HG02981 (cell line): Measurements from ENCODE around the gene NRDE2.
"Not testable (repeated sequence)": the region's sequence is repeated elsewhere in the genome, so short reads cannot be mapped to it uniquely, and the experiment has no call there.

ENCODE experiments used
- ATAC-seq: cut with Tn5 transposase; IDR thresholded peaks from one replicate; pipeline ENCODE4 v1.9.1; 2021; ENCODE audit warnings: mild to moderate bottlenecking, moderate library complexity; ENCODE audit not compliant: unreplicated experiment

Gene NRDE2

DNA sequence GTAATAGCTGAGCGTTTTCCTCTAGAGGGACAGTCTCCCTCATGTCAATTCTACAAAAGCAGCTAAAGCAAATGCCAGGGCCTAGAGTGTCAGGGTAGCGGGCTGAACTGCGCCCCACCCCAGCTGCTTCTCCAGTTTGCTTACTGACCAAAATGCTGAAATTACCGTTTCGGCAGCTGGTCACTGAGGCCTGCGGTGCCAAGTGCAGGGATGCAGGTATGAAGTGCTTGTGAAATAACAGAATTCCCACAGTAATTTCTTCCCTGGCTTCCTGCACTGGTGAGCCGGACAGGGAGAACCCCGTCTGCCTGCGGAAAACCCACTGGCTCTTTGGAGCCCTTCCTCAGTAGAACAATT lies 56.3 kb downstream of the NRDE2 start:
- ATAC-seq = no peak

DNA sequence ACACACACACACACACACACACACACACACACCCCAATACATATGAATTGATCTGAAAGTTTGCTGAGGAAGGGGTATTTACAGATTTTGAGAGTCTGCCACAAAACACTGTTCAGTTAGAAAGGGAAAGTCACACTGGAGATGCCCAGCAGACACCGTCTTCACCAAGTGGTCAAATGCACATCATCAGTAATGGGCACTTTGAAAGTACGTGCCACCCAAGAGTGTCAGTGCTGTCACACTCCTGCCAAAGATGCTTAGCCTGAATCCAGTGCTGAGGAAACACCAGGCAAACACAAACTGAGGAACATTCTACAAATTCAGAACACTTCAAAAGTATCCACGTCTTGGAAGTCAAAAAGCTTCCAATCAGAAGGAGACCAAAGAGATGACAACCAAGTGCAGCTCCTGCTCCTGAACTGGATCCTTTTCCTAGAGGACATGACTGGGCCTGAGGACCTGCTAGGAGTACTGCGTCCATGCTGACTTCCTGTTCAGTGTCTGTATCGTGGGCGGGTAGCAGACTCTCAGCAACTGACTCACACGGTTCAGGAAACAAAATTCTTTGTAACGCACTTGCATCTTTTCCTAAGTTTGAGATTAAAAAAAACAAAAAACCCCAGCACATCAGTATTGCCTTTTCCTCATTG lies 56.8 kb downstream of the NRDE2 start:
- ATAC-seq = no peak

DNA sequence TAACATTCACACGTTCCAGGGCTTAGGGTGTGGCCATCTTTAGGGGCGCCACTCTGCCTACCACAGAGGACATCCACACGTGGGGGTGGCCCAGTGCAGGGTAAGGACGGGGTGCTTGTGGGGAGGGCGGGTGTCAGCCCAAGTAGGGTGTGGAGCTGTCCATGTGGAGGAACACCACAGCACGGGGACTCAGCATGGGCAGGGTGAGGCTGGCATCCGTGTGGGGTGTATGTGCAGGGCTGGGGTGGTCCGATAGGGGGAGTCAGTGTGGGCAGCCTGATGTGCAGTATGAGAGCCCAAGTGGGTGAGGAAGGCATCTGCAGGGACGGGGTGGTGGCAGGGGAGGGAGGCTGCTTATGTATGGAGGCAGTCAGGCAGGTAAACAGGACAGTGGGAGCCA lies 57.7 kb downstream of the NRDE2 start:
- no peak for ATAC-seq

DNA sequence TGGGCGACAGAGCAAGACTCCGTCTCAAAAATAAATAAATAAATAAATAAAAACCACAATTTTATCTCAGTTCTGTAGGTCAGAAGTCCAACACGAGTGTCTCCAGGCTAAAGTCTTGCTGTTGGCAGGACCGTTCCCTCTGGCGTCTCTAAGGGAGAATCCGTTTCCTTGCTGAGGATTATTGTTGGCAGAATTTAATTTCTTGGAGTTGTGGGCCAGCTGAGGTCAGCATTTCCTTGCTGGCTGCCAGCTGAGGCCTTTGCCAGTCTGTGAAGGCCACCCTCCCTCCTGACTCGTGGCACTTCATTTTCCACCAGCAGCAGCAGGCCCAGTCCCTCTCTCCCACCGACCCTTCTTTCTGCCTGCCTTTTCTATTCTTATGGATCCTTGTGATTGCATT lies 58.2 kb downstream of the NRDE2 start:
- ATAC-seq = no peak

DNA sequence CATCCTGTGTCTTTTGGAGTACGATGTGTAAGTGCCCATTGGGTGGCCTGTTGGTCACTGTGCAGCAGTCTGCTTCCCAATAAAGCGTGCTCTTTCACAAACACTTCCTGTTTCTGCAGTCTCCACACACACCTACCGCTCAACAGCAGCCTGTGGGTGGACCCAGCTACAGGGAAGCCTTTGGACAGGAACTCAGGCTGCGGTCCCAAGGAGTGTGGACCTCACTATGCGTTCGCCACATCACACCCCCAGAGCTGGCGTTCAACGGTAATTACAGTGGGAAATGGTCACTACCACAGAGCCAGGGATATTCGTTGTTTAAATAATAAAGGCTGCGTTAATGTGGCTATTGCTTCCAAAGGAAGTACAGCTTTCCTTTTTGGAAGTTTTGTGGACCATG lies 59.2 kb downstream of the NRDE2 start:
- ATAC-seq = no peak

DNA sequence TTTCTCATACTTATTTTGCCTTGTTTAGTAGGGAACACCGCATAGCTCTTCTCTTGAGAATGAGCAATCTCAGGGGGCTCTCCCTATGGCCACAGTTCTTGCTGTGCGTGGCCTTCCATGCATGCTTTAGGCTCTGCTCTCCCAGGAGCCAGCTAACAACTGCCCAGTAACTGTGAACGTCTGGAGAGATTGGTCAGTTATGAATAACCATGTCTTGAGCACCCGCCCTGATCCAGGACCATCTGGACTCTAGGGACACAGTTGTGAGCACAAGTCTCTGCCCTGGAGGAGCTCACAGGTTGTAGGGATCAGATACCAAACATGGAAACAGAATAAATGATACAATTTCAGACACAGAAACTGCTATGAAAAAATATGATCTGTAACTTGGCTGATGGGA lies 63.3 kb downstream of the NRDE2 start:
- ATAC-seq = no peak

DNA sequence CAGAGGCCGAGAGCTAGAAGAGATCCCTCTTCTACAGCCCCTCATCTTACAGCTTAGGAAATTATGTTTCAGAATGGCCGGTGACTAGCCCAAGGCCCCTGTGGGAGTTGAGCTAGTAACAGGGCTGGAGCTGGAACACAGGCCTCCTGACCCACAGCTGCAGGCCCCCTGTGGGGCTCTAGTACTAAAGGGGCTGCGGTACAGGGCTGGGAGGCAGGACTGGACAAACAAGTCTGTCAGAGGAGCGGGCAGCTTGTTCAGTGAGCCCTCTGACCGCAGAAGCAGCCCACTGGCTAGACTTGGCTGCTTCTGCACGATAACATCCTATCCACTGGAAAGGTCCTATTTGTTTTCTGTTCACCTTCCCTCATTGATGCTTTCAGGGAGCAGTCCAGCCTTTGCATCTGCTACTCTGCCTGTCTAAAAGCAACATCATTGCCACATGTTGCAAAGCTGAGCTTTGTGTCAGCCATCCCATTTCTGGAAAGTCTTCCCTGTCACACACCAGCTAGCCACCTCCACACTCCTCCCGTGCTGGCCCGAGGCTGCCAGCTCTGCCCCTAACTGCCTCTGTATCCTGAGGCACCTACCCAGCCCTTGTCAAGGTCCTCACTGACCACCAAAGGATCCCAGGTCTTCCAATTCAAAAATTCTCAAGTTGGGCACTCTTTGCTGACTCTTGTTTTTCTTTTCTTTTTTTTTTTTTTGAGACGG lies 65.1 kb downstream of the NRDE2 start:
- no peak for ATAC-seq

DNA sequence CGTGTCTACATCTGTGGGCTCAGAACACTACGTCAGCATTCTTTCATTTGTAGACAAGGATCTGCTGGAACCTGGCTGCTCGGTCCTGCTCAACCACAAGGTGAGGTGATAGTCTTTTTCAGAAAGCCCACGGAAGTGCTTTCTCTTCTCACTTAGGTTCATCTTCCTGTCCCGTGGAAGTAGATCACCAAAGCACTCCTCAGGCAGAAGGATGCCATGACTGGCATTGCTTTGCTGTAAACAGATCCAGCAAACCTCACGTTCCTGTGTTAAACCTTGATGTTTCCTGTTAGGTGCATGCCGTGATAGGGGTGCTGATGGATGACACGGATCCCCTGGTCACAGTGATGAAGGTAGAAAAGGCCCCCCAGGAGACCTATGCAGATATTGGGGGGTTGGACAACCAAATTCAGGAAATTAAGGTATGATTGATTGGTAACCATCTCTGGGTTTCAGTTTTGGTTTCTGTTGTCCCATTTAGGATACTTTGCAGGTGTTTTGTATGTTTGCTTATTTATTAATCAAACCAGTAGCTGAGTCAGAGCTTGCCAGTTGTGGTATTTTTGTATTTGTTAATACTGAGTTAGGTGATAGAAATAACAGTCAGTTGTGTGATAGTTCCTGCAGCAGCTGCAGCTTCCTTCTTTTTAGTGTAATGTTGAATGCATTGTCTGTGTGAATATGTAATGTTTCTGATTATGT lies 67.8 kb downstream of the NRDE2 start:
- peak; percentile 95 for ATAC-seq

DNA sequence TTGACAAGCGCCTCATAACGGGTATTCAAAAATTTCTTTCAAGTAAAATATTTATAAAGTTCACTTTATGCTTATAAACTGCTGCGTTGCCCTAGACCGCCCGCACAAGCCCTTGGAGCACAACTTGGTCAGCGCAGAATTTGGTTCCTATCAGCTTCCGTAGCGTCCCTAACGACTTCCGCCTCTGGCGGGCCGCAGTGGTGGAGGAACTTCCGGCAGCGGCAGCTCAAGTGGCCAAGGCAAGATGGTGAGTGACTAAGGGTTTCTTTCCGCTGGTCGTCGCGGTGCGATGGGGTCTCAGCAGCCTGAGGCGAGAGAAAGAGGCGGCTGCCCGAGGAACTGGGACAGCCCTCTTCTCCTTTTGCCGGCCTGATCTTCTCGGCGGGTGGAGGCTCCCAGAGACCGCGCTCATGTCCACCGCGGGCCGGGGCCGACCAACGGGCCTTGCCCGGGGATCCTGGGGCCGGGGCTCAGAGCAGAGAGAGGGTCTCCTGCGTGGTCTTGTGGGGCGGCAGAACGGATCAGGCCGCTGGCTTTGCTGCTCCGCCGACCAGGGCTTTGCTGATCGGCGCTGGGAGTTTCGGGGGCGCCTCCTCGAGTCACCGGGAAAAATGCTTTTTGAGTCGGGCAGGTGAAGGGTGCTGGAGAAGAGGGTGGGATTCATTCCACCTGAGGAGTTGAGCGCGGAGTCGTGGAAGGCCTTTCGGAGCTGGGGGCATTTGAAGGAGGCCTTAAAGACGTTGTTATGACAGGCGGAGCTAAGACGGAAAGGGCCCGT lies 75.2 kb downstream of the NRDE2 start, which contains the start of gene PSMC1:
TSS of gene PSMC1 (plus strand) at position 200 of the 778 bp plus-strand sequence. CDS start at position 245, 45 bp downstream.
- ATAC-seq = peak; percentile 93

DNA sequence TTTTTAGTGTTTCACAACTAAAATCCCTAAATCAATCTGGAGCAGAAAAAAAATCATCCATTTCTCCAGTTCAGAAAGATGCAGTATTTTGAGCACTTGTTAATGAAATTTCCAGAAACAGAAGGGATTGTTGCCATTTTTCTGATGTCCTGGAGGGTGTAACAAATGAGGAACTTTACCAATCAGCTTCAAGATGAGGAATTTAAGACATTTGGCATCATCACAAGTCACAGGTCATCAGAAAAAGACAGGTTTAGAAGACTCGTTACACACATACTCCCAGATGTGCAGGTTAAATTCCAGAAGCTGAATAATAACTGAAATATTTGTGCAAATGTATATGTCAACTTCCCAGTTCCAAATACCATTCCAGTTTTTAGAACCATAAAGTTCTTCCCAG lies 75.9 kb downstream of the NRDE2 start:
- no peak for ATAC-seq

DNA sequence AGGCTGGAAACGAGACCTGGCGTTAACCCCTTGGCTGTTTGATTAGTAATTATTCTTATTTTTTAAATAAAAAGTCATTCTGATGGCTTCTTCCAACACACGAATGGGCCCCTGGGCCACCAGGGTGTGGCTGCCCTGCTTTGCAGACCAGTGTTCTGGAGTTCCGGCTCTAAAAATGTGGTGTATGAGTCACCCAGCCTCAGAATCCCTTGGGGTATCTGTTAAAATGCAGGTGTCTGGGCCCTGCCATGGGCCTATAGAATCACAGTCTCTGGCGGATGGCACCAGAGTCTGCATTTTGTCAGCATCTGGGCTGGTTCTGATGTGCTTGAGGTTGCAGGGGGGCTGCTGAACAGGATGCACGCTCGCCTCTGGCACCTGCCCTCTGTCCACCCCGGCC lies 77.9 kb downstream of the NRDE2 start:
- no peak for ATAC-seq

DNA sequence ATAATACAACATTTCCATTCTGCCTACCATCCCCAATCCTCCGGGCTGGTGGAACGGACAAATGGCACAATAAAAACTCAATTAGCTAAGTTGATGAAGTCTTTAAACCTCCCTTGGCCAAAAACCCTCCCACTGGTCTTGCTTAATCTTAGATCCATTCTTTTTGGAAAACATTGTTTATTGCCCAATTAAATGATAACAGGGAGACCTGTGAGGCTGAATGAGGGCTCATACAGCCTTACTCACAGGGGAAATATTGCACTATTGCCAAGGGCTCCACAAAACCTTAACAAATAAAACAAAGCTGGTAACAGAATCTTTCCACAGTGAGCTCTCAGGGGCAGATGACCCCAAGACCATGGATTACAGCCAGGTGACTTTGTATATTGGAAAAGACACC lies 83.1 kb downstream of the NRDE2 start:
- ATAC-seq = no peak

DNA sequence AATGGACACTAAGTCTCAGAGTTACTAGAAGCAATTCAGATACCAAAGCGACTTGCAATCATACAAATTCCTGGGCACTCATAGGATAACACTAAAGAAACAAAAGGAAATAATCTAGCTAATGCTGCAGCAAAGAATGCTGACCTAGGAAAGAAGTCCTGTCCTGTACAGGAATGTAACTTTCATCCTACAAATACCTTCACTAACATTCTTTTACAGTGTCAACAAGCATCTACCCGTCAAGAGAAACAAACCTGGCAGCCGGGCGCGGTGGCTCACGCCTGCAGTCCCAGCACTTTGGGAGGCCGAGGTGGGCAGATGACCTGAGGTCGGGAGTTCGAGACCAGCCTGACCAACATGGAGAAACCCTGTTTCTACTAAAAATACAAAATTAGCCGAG lies 84.3 kb downstream of the NRDE2 start:
- not testable (repeated sequence) for ATAC-seq

DNA sequence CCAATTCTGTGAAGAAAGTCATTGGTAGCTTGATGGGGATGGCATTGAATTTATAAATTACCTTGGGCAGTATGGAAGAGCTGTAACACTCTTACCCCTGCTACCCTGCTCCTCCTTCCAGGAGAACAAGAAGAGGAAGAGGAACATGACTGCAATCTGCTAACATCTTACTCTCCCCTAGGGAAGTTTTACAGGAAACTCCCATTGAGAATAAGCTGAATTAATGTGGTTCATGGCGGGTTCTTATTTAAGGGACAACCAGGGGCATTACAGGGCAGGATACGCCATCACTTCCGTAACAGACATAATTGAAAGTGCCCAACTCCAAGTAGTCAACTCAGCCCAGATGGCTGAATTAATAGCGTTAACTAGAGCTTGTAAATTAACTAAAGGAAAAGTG lies 84.8 kb downstream of the NRDE2 start:
- no peak for ATAC-seq

DNA sequence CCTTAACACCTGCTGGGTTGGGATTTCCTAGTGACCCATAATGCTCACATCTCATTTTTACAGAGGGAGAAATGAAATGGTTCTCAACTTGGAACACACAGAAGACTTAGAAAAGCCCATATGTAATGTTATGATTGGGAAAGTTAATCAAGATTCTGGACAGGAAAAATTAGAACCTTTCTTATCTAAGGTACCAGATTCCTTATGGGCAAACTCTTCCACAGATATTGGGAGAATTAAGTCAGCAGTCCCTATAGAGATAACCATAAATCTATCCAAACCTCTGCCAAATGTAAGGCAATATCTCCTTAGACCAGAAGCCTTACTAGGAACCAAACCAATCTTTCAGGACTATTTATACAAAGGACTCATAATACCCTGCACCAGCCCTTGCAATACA lies 89.3 kb downstream of the NRDE2 start:
- ATAC-seq = no peak

DNA sequence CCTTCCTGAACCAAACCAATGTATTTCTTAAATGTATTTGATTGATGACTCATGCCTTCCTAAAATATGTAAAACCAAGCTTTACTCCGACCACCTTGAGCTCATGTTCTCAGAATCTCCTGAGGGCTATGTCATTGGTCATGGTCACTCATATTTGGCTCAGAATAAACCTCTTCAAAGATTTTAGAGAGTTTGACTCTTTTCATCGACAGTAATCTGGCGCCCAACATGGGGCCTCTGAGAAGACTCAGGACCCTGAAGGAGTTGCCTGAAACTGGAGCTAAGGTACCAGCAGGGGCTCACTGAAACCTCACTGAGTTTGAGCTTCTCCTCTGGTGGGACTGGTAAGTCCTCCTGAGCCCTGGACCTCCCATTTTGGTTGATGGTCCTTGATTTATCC lies 92.6 kb downstream of the NRDE2 start:
- no peak for ATAC-seq

DNA sequence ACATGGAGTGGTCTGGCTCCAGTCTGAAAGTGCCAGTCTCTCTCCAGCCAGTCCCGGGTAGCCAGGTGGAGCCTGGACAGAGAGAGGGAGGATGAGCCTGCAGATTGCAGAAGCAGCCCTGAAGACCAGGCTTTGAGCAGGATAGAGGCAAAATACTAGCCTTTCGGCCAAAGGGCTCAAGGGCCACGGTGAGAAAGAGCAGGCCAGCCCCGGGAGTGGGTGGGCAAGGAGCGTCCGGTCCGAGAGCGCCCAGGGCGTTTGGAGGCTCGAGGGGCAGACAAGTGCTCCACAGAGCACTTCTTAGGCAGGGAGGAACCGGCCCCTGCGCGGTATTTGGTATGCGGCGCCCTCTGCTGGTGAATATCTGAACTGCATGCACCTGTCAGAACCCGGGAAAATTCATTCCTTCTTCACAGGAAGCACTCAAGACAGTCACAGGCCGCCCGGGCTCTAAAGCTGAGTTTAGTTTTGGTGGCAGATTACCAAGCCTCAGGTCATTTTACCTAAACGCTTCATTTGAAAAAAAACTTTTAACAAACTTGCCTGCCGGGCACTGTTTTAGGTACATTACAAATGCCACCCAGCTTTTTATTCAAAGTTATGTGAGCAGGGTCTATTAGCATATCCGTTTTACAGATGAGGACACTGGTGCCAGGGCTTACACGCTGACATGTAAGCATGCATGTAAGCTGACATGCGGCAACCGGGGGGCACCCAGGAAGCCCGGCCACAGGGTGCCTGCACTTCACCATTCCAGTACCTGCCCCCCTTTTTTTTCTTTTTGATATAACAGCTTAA lies 96.4 kb downstream of the NRDE2 start:
- peak; percentile 65 for ATAC-seq

DNA sequence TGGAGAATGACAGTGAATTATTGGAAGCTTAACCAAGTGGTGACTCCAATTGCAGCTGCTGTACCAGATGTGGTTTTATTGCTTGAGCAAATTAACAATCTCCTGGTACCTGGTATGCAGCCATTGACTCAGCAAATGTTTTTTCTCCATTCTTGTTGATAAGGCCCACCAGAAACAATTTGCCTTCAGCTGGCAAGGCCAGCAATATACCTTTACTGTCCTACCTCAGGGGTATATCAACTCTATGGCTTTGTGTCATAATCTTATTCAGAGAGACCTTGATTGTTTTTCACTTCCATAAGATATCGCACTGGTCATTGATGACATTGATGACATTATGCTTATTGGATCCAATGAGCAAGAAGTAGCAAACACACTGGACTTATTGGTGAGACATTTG lies 101.8 kb downstream of the NRDE2 start:
- not testable (repeated sequence) for ATAC-seq

DNA sequence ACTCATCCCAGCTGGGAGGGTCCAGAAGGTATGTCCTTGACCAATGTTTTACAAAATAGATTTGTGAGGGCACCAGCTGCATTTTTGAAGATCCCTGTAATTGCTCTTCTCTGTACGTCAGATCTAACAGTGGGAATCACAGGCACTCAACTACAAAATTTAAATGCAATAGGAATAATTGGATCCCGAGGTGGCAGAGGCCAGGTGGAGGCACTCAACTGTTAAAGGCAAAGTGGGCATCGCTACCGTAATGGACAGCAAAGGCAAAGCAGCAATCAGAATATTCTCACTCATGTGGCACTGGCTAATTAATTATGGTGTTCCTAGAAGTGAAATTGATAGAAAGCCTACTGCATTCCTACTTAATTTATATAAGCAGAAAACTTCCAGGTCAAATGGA lies 103.3 kb downstream of the NRDE2 start:
- ATAC-seq = no peak
